IMR-90 (cell line): Measurements from ENCODE around the gene ANKRD53.

Experiments
- CEBPB ChIP-seq: IDR thresholded peaks from 2 replicates; pipeline ENCODE4 v1.6.1; 2012; ENCODE audit warnings: low read depth, low read length, improper control_type of control experiment
- CHD1 ChIP-seq: IDR thresholded peaks from 2 replicates; pipeline ENCODE4 v1.6.1; 2012; ENCODE audit warnings: low read depth, low read length, improper control_type of control experiment
- CTCF ChIP-seq: conservative IDR thresholded peaks from 2 replicates; pipeline ENCODE4 v1.5.1; 2012; ENCODE audit warnings: mild to moderate bottlenecking, low read depth, low read length, improper control_type of control experiment
- FOS ChIP-seq: fragments of 150-350 bp; IDR thresholded peaks from 2 replicates; pipeline ENCODE4 v1.6.1; 2016; ENCODE audit warnings: low read depth, low read length
- MAFK ChIP-seq: IDR thresholded peaks from 2 replicates; pipeline ENCODE4 v1.6.1; 2012; ENCODE audit warnings: low read depth, low read length, improper control_type of control experiment
- MAZ ChIP-seq: IDR thresholded peaks from 2 replicates; pipeline ENCODE4 v1.6.1; 2012; ENCODE audit warnings: low read depth, mild to moderate bottlenecking, low read length, improper control_type of control experiment, moderate library complexity, borderline replicate concordance
- MXI1 ChIP-seq: IDR thresholded peaks from 2 replicates; pipeline ENCODE4 v1.6.1; 2012; ENCODE audit warnings: low read depth, mild to moderate bottlenecking, low read length, moderate library complexity, borderline replicate concordance
- POLR2A ChIP-seq: IDR thresholded peaks from 2 replicates; pipeline ENCODE4 v1.6.1; 2012; ENCODE audit warnings: mild to moderate bottlenecking, low read depth, low read length
- RAD21 ChIP-seq: IDR thresholded peaks from 2 replicates; pipeline ENCODE4 v1.6.1; 2012; ENCODE audit warnings: low read length, improper control_type of control experiment
- RCOR1 ChIP-seq: IDR thresholded peaks from 2 replicates; pipeline ENCODE4 v1.6.1; 2012; ENCODE audit warnings: mild to moderate bottlenecking, low read length, improper control_type of control experiment; ENCODE audit not compliant: insufficient replicate concordance
- RFX5 ChIP-seq: IDR thresholded peaks from 2 replicates; pipeline ENCODE4 v1.8.0; 2012; ENCODE audit warnings: low read depth, mild to moderate bottlenecking, low read length, moderate library complexity
- SMC3 ChIP-seq: fragments of 150-350 bp; IDR thresholded peaks from 2 replicates; pipeline ENCODE4 v1.6.1; 2016; ENCODE audit warnings: low read depth, mild to moderate bottlenecking, antibody characterized with exemption, low read length, moderate library complexity
- USF2 ChIP-seq: fragments of 150-350 bp; IDR thresholded peaks from 2 replicates; pipeline ENCODE4 v1.6.1; 2017; ENCODE audit warnings: mild to moderate bottlenecking, antibody characterized with exemption, low read length, low read depth

GRCh38 chr2:71003396-71003795 is 25.0 kb downstream of the ANKRD53 start:
- TF ChIP-seq CTCF (no peak), SMC3 (no peak), CEBPB (no peak), MXI1 (no peak), FOS (no peak), RFX5 (no peak), POLR2A (no peak), MAZ (no peak), CHD1 (no peak), MAFK (no peak), USF2 (no peak), RAD21 (no peak), RCOR1 (no peak)
